GM12801 (cell line): ENCODE data around the gene ACAP2.

Experiments used
- TF ChIP-seq, protein P1 (sequence below): IDR thresholded peaks from one replicate; pipeline ENCODE4 v1.5.1; 2011; ENCODE audit warnings: control low read depth; ENCODE audit not compliant: insufficient read length; ENCODE audit errors: extremely low read depth

ACAP2 gene, protein sequence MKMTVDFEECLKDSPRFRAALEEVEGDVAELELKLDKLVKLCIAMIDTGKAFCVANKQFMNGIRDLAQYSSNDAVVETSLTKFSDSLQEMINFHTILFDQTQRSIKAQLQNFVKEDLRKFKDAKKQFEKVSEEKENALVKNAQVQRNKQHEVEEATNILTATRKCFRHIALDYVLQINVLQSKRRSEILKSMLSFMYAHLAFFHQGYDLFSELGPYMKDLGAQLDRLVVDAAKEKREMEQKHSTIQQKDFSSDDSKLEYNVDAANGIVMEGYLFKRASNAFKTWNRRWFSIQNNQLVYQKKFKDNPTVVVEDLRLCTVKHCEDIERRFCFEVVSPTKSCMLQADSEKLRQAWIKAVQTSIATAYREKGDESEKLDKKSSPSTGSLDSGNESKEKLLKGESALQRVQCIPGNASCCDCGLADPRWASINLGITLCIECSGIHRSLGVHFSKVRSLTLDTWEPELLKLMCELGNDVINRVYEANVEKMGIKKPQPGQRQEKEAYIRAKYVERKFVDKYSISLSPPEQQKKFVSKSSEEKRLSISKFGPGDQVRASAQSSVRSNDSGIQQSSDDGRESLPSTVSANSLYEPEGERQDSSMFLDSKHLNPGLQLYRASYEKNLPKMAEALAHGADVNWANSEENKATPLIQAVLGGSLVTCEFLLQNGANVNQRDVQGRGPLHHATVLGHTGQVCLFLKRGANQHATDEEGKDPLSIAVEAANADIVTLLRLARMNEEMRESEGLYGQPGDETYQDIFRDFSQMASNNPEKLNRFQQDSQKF

DNA sequence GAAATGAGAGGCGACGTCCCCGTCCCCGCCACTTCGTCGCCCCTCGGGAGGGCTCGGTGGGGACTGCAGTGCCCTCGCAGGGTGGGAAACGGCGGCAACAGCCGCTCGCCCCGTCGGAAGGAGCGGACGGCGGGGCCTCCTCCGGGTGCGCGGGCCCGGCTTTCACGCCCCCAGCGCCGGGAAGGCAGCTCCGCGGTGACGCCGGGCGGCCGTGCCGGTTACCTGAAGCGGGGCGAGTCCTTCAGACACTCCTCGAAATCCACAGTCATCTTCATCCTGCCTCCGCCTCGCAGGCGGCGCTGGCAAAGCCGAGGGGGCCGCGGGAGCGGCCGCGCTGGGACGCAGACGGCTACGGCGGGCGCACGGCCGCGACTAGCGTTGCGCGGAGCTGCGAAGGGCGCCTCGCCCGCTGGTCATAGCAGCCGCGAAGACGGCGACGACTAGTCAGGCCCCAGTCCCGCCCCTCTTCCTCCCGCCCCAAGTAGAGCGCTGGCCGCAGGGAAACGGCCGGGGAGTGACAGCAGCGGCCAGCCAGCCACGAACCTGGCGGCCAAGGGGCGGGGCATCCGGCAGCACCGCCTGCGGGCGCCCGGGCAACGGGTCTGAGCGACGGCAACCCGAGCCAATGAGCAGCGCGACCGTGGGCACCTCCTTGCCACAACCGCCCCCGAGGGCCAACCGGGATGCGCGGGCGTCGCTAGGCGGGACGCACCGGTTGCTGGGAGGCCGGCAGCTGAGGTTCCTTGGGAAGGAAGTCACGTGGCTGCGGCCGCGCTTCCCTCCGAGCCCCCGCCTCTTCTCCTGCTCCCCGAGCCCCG lies at the start of gene ACAP2:
ACAP2 (minus strand) TSS at position 448 of the 818 bp plus-strand sequence; CDS start at position 275, 173 bp downstream.
- TF ChIP-seq, protein P1, sequence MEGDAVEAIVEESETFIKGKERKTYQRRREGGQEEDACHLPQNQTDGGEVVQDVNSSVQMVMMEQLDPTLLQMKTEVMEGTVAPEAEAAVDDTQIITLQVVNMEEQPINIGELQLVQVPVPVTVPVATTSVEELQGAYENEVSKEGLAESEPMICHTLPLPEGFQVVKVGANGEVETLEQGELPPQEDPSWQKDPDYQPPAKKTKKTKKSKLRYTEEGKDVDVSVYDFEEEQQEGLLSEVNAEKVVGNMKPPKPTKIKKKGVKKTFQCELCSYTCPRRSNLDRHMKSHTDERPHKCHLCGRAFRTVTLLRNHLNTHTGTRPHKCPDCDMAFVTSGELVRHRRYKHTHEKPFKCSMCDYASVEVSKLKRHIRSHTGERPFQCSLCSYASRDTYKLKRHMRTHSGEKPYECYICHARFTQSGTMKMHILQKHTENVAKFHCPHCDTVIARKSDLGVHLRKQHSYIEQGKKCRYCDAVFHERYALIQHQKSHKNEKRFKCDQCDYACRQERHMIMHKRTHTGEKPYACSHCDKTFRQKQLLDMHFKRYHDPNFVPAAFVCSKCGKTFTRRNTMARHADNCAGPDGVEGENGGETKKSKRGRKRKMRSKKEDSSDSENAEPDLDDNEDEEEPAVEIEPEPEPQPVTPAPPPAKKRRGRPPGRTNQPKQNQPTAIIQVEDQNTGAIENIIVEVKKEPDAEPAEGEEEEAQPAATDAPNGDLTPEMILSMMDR = no peak

DNA sequence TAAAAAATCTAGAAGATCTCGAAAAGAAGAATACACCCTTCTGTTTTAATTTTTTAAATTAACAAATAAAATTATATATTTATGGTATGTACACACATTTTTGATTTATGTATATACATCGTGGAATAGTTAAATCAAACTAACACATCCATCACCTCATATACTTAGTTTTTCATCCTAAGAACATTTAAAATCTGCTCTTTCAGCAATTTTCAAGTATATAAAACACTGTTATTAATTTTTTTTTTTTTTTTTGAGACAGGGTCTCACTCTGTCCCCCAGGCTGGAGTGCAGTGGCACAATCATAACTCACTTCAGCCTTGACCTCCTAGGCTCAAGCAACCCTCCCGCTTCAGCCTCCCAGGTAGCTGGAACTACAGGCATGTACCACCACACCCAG lies 32.8 kb upstream of the ACAP2 start:
- TF ChIP-seq, protein P1 = no peak

DNA sequence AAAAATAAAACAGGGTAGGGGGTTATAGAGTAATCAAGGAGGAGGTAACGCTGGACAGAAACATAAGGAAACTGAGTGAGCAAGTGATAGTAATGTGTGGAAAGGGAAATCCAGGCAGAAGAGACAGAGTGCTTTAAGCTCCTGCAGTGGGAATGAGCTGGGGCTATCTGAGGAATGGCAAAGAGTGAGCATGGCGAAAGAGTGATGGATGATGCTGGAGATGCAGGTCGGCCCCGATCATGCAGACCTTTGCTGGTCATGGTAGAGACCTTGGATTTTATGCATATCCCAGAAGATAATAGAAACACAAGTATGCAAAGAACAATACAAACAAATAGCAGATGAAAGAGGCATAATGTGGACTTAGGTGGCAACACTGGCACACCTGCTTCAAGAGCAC lies 26.0 kb upstream of the ACAP2 start:
- TF ChIP-seq, protein P1 = no peak

DNA sequence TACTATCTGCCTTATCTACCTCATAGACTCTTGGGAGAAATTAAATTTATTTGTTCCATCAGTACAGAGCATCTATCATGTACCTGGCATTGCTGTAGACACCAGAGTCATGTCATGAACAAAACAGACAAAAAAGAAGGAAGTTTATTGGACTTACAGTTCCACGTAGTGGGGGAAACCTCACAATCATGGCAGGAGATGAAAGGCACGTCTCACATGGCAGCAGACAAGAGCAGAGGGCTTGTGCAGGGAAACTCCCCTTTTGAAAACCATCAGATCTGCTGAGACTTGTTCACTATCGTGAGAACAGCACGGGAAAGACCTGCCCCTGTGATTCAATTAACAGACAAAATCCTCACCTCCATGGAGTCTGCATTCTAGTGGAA lies 25.6 kb upstream of the ACAP2 start:
- TF ChIP-seq, protein P1 = no peak

DNA sequence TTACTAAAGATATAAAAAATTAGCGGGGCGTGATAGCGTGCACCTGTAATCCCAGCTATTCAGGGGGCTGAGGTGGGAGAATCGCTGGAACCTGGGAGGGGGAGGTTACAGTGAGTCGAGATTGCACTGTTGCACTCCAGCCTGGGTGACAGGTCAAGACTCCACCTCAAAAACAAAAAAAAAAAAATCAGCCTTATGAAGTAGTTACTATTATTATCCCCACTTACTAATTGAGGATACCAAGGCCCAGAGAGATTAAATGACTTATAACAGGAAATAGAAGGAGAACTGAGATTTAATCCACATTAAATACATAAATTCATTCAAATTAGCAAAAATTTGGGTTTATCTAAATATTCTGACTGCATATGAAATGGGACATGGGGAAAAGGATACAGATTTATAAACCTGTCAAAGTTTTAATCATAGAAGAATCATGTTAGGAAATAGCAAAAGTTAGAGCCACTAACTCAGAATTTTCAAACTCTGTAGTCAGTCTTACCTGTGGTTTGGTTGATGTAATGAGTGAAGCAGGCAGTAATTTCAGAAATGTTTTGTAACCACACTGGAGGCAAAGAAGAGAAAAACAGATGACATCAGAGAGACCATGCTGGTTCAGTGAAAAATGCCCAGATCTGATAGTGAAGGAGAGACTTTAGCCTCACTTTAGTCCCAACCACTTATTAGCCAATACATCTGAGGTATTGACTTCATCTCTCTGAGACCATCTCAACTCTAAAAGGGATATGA lies 25.0 kb upstream of the ACAP2 start:
- TF ChIP-seq, protein P1 = no peak

DNA sequence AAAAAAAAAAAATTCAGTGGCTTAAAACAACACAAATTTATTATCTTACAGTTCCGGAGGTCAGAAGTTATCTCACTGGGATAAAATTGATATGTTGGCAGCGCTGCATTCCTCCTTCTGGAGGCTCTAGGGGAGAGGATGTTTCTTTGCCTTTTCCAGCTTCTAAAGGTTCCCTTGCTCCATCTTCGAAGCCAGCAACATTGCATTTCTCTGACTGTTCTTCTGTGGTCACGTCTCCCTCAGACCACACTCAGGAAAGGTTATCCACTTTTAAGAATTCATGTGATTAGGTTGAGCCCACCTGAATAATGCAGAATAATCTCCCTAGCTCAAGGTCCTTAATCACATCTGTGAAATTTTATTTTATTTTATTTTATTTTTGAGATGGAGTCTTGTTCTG lies 23.4 kb upstream of the ACAP2 start:
- TF ChIP-seq, protein P1 = no peak
